Activated T-helper 1 cell treated with anti-CD3 and anti-CD28 coated beads, Interleukin-12 subunit alpha, Interleukin-12 subunit beta, Interleukin-2, Interleukin-4 antibody, amounts not matched to agents 30 ng/mL and 10 ng/mL and 1 ng/mL, durations not matched to agents 14 hours and 24 hours and 36 hours (primary cell): ENCODE data around the gene ZNF175. TPM values are rescaled to one million over a fixed set of nuclear protein-coding genes. Genes with fewer than 3 reads are reported as not detected.

Source experiments
- DNase-seq: peaks from one replicate; pipeline ENCODE4 v3.0.0; 2021; ENCODE audit warnings: low spot score
- H3K27ac Mint-ChIP-seq: one replicate; pipeline ENCODE4 v1.8.0; 2021; ENCODE audit warnings: mild to moderate bottlenecking, mixed read lengths
- H3K27me3 Mint-ChIP-seq: one replicate; pipeline ENCODE4 v1.8.0; 2022; ENCODE audit warnings: mild to moderate bottlenecking, moderate library complexity, mixed read lengths; ENCODE audit not compliant: insufficient read depth
- H3K36me3 Mint-ChIP-seq: one replicate; pipeline ENCODE4 v1.8.0; 2021; ENCODE audit warnings: low read depth, mixed read lengths
- H3K4me1 Mint-ChIP-seq: one replicate; pipeline ENCODE4 v1.8.0; 2021; ENCODE audit warnings: low read depth, mixed read lengths
- H3K4me3 Mint-ChIP-seq: one replicate; pipeline ENCODE4 v1.8.0; 2021; ENCODE audit warnings: mild to moderate bottlenecking, moderate library complexity, mixed read lengths
- H3K9me3 Mint-ChIP-seq: one replicate; pipeline ENCODE4 v1.8.0; 2021; ENCODE audit warnings: mixed read lengths
- intact Hi-C: fragments of 100-400 bp; cut with micrococcal nuclease; formaldehyde crosslinking; loops from one replicate; pipeline ENCODE4 v1.15.1; 2024
- total RNA-seq: library from RNA; stranded (reverse); gene quantifications from 2 replicates; pipeline ENCODE4 v1.2.3, GENCODE V29; 2022

The ZNF175 gene
- total RNA-seq, 1 donor from 2014 or later: 7.9 TPM

DNA sequence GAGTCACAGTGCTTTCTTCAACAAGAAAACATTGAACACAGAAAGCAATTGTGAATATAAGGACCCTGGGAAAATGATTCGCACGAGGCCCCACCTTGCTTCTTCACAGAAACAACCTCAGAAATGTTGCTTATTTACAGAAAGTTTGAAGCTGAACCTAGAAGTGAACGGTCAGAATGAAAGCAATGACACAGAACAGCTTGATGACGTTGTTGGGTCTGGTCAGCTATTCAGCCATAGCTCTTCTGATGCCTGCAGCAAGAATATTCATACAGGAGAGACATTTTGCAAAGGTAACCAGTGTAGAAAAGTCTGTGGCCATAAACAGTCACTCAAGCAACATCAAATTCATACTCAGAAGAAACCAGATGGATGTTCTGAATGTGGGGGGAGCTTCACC lies 15.7 kb downstream of the ZNF175 start:
- H3K4me1 Mint-ChIP-seq: no peaks in the 10 kb centered on the region
- no peaks in the 10 kb centered on the region for H3K27me3 Mint-ChIP-seq
- peaks cover 58% of the 10 kb centered on the region for H3K36me3 Mint-ChIP-seq
- intact Hi-C loops: no loop called here
- peaks cover 81% of the 10 kb centered on the region for H3K9me3 Mint-ChIP-seq
- H3K4me3 Mint-ChIP-seq: no peak overlapping the region
- no peak for DNase-seq
- H3K27ac Mint-ChIP-seq: no peak overlapping the region

DNA sequence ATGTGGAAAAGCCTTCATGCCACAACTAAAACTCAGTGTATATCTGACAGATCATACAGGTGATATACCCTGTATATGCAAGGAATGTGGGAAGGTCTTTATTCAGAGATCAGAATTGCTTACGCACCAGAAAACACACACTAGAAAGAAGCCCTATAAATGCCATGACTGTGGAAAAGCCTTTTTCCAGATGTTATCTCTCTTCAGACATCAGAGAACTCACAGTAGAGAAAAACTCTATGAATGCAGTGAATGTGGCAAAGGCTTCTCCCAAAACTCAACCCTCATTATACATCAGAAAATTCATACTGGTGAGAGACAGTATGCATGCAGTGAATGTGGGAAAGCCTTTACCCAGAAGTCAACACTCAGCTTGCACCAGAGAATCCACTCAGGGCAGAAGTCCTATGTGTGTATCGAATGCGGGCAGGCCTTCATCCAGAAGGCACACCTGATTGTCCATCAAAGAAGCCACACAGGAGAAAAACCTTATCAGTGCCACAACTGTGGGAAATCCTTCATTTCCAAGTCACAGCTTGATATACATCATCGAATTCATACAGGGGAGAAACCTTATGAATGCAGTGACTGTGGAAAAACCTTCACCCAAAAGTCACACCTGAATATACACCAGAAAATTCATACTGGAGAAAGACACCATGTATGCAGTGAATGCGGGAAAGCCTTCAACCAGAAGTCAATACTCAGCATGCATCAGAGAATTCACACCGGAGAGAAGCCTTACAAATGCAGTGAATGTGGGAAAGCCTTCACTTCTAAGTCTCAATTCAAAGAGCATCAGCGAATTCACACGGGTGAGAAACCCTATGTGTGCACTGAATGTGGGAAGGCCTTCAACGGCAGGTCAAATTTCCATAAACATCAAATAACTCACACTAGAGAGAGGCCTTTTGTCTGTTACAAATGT lies 16.4 kb downstream of the ZNF175 start:
- H3K4me3 Mint-ChIP-seq: no peak overlapping the region
- peaks cover 79% of the 10 kb centered on the region for H3K9me3 Mint-ChIP-seq
- H3K27ac Mint-ChIP-seq: no peak overlapping the region
- no peaks in the 10 kb centered on the region for H3K27me3 Mint-ChIP-seq
- no peak for DNase-seq
- intact Hi-C loops: no loop called here
- no peaks in the 10 kb centered on the region for H3K4me1 Mint-ChIP-seq
- peaks cover 53% of the 10 kb centered on the region for H3K36me3 Mint-ChIP-seq

DNA sequence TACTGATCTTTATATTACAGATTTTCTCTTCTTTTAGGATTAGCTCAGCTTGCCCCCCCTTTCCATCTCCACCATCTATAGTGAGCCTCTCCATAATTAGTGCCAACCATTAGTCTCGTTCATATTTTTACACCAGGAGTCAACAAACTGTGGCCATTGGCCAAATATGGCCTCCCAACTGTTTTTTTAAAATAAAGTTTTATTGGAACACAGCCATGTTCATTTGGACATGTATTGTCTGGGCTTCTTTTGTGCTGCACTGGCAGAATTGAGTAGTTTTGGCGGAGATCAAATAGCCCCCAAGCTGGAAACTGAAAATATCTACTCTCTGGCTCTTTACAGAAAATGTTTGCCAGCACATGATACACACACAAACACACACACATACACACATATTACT lies 18.4 kb downstream of the ZNF175 start:
- DNase-seq: no peak
- Mint-ChIP-seq H3K9me3 (peaks cover 62% of the 10 kb centered on the region), H3K4me3 (no peak overlapping the region), H3K36me3 (peaks cover 36% of the 10 kb centered on the region), H3K4me1 (peaks cover 12% of the 10 kb centered on the region), H3K27me3 (no peaks in the 10 kb centered on the region), H3K27ac (no peak overlapping the region)
- intact Hi-C loops: no loop called here

DNA sequence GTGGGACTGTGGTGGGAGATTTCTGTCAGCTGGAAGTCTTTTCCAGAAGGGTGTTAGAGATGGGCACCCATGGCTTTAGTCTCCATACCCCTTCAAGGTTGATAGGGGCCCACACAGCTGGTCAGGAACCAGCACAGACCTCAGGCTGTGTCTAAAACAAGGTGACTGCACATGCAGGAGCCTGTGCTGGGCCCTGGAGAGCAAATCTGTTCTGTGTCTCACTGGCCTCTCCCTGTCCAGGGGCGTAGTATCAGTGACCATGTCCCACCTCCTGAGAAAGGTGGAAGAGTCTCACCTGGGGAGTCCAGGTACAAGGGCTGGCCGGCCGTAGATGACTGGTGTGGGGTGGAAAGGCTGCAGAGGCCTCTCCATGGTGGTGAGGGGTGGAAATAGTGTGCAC lies 19.4 kb downstream of the ZNF175 start:
- intact Hi-C loops: no loop called here
- H3K27ac Mint-ChIP-seq: no peak overlapping the region
- H3K36me3 Mint-ChIP-seq: peaks cover 28% of the 10 kb centered on the region
- H3K9me3 Mint-ChIP-seq: peaks cover 56% of the 10 kb centered on the region
- DNase-seq: no peak
- no peaks in the 10 kb centered on the region for H3K27me3 Mint-ChIP-seq
- H3K4me3 Mint-ChIP-seq: no peak overlapping the region
- peaks cover 20% of the 10 kb centered on the region for H3K4me1 Mint-ChIP-seq

DNA sequence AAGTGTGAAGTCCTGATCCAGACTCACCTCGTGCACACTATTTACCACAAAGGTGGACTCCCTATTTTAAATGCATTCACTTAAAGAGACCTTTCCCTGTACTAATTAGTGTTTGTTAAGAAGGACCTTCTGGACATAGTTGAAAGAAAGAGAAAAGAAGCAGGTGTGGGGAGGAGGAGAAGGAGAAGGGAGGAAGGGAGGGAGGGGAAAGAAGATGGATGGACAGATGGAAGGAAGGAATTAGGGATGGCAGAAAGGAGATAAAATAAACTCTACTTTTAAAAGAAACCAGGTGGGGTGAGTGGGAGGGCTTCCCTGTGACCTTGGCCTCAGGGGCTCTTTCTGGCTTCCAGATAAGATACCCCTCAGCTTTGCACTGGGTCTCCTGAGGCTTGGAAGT lies 21.4 kb downstream of the ZNF175 start:
- peaks cover 7% of the 10 kb centered on the region for H3K36me3 Mint-ChIP-seq
- H3K4me1 Mint-ChIP-seq: peaks cover 20% of the 10 kb centered on the region
- peaks cover 36% of the 10 kb centered on the region for H3K9me3 Mint-ChIP-seq
- peak overlapping the region; percentile 40 for H3K4me3 Mint-ChIP-seq
- DNase-seq: no peak
- no peaks in the 10 kb centered on the region for H3K27me3 Mint-ChIP-seq
- no peak overlapping the region for H3K27ac Mint-ChIP-seq
- intact Hi-C loops: no loop called here

DNA sequence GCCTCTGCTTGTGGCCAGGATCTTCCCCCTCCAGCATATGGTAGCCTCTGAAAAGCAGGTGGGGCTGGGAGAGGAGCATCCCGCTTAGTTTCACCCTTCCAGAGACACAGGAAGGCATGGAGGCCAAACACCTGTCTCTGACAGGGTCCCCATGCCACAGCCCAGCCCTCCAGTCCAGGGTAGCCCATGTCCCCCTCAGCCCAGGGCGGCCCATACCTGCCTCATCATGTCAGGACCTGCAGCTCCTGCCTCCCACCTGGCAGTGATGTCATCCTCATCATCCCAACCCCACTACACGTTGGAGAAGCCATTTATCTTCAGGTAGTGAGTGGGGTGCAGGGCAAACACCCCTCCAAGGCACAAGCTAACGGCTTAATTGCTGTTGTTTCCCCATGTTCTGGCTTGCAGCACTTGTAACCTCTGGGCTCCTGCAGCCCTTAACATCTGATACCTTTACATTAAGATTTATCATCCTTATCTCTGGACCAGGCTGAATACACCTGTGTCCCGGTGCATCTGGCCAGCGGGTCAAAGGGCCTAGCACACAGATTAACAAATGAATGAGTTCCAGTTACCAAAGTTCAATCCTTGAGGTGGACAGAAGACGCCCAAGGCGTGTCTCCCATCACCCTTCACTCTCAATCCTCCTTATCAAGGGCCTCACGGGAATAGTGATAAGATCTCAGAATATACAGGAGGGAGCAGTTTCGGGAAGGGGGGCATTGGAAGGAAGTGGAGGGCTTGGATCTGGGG lies 22.2 kb downstream of the ZNF175 start:
- Mint-ChIP-seq H3K36me3 (peaks cover 5% of the 10 kb centered on the region), H3K27ac (peak overlapping the region; percentile 78), H3K27me3 (no peaks in the 10 kb centered on the region), H3K4me3 (peak overlapping the region; percentile 92), H3K4me1 (peaks cover 20% of the 10 kb centered on the region), H3K9me3 (peaks cover 28% of the 10 kb centered on the region)
- intact Hi-C loops: no loop called here
- no peak for DNase-seq

DNA sequence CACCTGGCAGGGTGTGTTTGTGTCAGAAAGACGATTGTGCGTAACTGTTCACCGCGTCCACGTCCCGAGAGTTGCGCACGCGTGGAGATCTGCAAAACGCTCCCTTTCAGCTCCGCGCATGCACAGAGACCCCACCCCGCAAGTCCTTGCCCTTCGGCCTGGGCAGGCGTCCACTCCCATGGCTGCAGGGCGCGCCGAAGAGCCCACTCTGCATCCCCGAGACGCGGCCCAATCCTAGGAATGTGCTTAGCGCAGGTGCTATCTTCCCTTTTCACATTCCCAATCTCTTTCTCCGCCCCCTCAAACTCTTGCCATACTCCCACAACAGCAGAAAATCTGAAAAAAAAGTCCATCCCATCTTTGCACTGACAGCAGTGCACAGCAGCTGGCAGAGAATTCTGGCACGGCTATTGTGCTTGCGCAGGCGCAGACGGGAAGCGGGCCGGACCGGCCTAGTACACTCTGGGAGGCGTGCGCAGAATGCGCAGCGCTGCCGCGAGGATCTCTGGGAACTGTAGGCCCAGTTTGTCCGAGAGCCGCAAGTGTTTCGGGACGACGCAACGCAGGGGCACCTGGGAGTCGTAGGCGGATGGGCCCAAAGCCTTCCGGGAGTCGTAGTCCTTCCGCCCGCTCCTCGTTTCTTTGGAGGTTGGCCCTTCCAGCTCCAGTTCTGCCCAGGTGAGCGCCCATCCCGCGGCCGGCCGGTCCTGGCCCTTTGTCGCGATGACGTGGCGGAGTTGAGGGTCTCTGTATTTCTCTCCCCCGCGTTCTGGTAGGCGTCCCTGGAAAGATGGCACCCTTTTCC lies 23.1 kb downstream of the ZNF175 start:
- intact Hi-C loops: loop anchor here (1.0 to 2.0 kb wide), 7 partner anchors 23 to 486 kb away; partner anchors contain the start of genes CTU1 and ZNF175
- peak overlapping the region; percentile 78 for H3K27ac Mint-ChIP-seq
- peaks cover 20% of the 10 kb centered on the region for H3K4me1 Mint-ChIP-seq
- peaks cover 21% of the 10 kb centered on the region for H3K9me3 Mint-ChIP-seq
- peaks cover 5% of the 10 kb centered on the region for H3K36me3 Mint-ChIP-seq
- peak; percentile 95 for DNase-seq
- no peaks in the 10 kb centered on the region for H3K27me3 Mint-ChIP-seq
- H3K4me3 Mint-ChIP-seq: peak overlapping the region; percentile 92

DNA sequence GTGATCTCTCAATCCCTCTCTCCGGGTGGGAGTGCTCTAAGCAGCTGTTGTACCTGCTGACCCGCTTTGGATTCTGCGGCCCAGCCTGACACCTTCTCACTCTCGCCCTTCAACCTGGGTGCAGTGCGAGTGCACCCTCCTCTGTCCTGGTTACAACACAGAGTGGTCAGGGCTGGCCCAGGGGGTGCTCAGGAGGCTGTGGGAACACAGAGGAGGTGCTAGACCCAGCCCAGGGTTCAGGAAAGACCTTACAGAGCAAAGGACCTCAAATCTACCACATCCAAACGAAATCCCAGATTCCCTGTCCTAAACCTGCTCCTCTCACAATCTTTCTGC lies 23.7 kb downstream of the ZNF175 start:
- Mint-ChIP-seq H3K36me3 (peaks cover under 1% of the 10 kb centered on the region), H3K4me3 (peak overlapping the region; percentile 92), H3K4me1 (peaks cover 20% of the 10 kb centered on the region), H3K27ac (peak overlapping the region; percentile 19), H3K9me3 (peaks cover 15% of the 10 kb centered on the region), H3K27me3 (no peaks in the 10 kb centered on the region)
- intact Hi-C loops: loop anchor here (1.0 to 2.0 kb wide), 8 partner anchors 23 to 486 kb away; partner anchors contain the start of genes CTU1 and ZNF175
- DNase-seq: no peak

DNA sequence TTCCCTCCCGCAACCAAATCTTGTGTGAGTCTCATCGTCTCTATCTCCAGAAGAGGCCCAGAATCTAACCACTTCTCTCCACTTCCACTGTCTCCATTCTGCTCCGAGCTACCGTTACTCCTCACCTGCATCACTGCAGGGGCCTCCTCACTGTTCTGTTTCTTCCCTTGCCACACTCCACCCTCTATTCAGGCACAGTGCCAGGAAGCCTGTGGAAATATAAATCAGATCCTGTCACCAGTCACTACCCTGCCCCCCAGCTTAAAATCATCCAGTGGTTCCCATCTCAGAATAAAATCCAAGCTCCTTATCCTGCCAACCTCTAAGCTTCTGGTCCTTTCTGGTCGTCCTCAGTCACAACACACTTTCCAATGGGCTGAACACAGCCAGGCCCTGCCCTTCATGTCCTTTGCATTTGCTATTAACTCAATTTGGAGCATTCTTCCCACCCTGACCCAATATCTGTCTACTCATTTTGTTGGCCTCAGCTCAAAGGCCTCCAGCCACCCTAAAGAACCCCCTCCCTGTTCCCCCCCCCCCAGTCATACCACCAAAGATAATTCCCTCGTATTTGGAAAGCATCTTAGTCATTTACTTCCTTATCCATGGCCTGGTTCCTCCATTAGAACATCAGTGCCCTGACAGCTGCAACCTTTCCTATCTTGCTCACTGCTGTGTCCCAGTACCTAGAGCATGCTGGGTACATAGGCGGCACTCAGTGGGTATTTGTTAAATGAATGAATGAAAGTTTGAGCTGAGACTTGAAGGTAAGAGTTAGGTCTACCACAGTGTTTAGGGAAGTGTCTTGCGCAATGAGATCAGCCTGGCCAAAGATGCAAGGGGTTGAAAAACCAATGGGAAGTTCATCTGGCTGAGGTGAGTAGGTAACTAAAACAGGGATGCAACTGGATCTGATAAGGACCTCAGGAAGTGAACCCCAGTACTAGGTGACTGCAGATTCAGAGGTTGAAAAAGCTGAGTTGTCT lies 24.4 kb downstream of the ZNF175 start:
- Mint-ChIP-seq H3K27ac (peak overlapping the region; percentile 16), H3K4me1 (peaks cover 20% of the 10 kb centered on the region), H3K27me3 (peaks cover 6% of the 10 kb centered on the region), H3K36me3 (no peaks in the 10 kb centered on the region), H3K4me3 (peak overlapping the region; percentile 92), H3K9me3 (peaks cover 8% of the 10 kb centered on the region)
- no peak for DNase-seq
- intact Hi-C loops: loop anchor here (1.0 to 2.0 kb wide), 2 partner anchors 109 to 197 kb away; no protein-coding TSS in a partner anchor

DNA sequence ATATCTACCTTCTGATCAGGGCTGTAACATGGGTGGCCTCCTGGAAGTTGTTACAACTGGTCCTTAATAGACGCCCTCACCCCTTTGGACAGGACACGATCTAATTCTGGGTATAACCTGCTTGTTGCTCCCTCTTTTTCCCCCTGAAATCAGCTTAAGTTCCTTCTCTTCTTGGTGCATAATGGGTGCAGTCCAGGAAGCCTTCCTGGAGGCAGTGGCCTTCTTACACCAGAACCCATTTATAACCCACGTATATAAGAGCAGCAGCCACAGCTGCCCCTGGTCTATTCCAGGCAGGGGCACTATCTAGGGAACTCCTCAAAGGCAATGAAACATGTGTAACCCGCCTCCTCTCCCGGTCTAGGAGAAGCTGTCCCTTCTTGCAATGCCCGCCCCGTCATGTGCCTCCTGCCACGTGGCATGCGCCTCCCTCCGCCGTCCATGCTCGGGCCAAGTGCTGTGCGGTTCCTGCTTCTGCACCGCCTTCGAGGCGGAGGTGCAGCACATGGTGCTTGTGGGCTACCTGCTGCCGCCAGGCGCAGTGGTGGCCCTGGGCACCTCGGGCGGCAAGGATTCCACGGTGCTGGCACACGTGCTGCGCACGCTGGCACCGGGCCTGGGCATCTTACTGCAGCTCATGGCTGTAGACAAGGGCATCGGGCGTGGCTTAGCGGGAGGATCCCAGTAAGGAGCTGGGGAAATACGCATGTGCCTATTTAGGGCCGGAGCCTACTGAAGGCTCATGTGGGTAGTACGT lies 27.3 kb downstream of the ZNF175 start:
- intact Hi-C loops: no loop called here
- peaks cover 12% of the 10 kb centered on the region for H3K27me3 Mint-ChIP-seq

DNA sequence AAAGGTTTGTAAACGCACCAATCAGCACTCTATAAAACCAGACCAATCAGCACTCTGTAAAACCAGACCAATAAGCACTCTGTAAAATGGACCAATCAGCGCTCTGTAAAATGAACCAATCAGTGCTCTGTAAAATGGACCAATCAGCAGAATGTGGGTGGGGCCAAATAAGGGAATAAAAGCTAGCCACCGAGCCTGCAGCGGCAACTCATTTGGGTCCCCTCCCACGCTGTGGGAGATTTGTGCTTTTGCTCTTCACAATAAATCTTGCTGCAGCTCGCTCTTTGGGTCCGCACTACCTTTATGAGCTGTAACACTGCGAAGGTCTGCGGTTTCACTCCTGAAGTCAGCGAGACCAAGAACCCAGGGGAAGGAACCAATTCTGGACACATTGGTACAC lies 28.0 kb downstream of the ZNF175 start:
- intact Hi-C loops: no loop called here
- peaks cover 3% of the 10 kb centered on the region for H3K9me3 Mint-ChIP-seq
- H3K4me1 Mint-ChIP-seq: peaks cover 12% of the 10 kb centered on the region
- no peak for DNase-seq
- H3K27me3 Mint-ChIP-seq: peaks cover 12% of the 10 kb centered on the region
- H3K27ac Mint-ChIP-seq: no peak overlapping the region
- H3K4me3 Mint-ChIP-seq: no peak overlapping the region
- H3K36me3 Mint-ChIP-seq: no peaks in the 10 kb centered on the region

More for the DNA sequence above, 27.3 kb downstream of the ZNF175 start:
- Mint-ChIP-seq H3K4me1 (peaks cover 18% of the 10 kb centered on the region), H3K27ac (no peak overlapping the region), H3K36me3 (no peaks in the 10 kb centered on the region), H3K4me3 (no peak overlapping the region), H3K9me3 (peaks cover 3% of the 10 kb centered on the region)
- no peak for DNase-seq
